Medulla oblongata (tissue), 1 donor: ENCODE measurements around the gene PEPD.
A peak's percentile ranks its signal among the peaks of the same experiment; 100 is the strongest.

Experiments used
- DNase-seq: peaks from one replicate; pipeline ENCODE4 v3.0.0-alpha.2; 2015; ENCODE audit errors: extremely low spot score

PEPD gene

DNA sequence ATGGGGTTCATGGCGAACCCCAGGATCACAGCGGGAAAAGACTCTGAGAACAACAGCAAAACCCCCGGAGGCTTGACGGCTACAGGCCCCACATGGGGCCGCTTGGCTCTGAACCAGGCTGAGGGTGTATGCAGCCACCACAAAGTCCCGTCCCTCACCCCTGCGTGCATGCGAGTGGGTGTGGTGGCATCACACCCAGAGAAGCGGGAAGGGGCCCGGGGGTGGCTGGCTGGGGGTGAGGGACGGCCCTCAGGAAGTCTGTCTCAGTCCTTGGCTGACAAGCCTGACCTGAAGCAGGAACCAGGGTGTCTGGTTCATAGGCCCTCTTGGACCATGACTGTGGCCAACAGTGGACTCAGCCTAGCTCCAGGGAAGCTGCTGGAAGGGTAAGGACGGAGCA is 113.9 kb downstream of the PEPD start:
- DNase-seq: peak; percentile 48

DNA sequence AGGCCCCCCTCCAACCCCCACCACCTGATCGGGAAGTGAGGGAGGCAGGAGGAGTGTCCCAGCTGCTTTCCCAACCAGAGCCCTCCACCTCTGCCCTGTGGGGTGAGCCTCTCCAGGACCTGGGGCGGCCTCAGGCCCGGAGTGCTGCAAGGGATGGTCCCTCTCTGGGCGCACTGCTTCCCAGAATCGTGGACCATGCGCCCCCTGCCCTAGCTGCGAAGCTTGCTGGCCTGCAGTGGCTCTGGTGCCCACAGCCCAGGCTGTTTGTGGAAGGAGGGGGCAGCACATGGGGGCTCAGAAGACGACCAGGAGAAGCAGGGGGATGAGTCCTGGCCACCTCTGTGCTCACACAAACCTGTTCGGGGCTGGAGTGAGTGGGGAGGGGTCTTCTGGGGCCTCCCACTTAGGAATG is 114.4 kb downstream of the PEPD start:
- DNase-seq: no peak

DNA sequence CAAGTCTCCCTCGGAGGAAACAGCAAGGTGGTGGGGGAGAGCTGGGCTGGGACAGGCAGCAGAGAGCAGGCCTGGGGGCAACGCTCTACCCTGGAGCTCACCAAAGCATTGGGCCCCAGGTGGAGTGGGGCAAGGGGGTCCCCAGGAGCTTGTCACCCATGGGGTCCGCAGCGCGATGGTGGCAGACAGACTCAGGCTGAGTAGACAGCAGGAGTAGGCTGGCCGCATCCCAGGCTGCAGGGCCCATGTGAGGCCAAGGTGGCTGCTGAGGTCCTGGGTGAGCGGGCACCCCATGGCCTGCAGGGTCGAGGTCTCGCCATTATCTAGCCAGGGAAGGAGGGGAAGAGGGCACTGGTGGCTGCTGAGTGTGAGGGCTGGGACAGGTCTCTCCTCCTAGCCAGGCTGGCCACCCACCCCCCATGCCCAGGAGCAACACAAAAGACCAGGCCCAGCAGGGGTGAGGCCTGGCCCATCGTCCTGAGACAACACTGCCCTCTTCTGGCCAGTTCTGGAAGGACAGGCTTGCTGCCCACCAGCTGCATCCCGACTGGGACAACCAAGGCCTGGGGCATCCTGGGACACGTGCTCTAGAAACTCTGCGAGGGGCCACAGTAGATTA is 115.0 kb downstream of the PEPD start:
- DNase-seq: peak; percentile 76

DNA sequence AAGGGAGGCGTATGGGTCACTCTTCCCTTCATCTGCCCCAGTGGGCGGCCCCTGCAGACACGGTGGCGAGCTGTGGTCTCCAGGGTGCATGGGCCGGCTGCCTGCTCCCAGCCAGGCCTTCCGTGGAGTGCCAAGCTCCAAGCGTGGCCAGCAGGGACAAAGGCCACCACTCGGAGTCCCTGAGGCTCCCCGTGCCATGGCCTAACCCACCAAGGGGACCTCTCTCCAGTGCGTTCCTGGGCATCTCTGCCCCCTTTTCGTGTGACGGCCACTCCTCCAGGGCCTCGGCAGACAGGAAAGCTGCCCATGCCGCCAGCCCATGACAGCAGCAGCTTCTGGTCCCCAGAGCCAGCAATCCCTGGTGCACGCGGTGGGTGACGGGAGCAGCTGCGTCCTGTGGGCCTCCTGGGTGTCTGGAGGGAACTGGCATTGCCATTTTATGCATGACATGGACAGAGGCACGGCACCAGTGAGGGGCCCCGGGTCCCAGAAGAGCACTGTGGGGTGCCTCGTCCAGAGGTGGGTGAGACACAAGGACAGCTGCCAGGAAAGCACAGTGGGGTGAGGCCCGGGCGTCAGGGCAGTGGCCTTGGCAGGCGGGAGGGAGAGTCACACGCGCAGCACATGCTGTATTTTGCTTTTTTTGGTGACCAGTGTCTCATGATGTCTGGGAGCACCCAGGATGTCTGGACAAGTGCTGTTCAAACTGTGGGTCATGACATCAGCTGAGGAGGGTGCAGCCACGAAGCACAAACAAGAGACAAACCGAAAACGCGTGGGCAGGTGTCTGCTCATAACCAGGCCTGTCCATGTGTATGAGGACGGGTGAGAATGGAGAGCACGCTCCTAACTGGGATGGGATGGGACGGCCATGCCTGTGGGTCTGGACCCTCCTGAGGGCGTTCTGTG is 115.8 kb downstream of the PEPD start:
- DNase-seq: peak; percentile 77

DNA sequence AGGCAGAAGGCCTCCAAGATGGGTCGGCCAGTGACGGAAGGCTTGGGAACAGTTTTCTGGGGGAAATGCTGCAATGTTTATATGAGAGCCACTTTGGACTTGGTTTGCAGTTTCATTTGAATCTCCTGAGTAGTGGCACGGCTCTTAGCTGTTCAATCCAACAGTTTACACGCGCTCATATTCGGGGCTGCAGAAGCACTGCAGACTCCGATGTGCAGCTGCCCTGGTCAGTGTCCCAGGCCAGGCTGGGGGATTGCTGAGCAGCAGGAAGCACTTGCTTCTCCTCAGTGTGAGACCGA is 116.4 kb downstream of the PEPD start:
- DNase-seq: no peak

DNA sequence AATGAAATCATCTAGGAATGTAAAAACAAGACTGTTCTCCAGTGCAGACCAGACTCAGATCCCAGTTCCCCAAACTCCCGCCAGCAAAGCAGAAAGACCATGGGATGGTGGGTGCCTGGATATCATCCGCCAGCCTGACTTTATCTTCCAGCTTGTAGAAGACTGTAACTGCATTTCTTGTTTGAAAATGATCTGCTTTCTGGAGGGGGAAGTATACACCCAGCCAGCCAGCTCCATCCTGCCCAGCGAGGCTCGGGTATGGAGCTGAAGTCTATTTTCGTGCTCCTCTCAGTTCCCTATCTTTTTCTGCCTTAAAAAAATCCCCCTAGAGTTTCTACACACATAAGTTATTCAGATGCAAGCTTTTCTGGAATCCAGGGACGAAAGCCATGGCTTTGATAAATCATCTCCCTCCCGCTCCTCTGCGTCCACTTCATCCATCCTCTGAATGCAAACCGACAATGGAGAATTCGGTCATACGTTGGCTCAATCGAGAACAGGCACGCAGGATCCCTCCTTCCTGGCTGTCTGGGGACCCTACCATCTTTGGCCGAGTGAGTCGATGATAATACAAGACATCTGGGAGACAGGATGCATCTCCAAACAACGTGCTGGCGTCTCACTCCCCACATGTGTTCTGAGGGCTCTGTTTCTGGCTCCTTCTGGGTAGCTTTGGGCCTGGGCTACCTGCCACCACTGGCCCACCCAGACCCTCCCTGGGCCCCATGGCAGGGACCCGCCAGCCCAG is 116.9 kb downstream of the PEPD start:
- DNase-seq: peak; percentile 52

DNA sequence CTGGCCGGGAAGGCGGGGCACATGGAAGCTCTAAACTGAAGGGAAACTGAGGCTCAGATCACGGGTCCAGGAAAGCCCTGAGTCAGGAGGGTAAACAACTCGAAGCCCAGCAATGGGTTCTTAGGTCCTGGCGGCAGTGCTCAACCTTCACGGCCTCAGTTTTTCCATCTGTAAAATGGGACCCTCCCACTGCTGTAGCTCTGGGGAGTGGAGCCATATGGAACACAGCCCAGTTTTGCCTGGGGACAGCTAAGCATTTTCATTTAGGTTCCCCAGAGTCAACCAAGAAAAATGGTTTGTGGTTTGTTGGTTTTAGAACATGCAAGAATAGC is 117.7 kb downstream of the PEPD start:
- no peak for DNase-seq

DNA sequence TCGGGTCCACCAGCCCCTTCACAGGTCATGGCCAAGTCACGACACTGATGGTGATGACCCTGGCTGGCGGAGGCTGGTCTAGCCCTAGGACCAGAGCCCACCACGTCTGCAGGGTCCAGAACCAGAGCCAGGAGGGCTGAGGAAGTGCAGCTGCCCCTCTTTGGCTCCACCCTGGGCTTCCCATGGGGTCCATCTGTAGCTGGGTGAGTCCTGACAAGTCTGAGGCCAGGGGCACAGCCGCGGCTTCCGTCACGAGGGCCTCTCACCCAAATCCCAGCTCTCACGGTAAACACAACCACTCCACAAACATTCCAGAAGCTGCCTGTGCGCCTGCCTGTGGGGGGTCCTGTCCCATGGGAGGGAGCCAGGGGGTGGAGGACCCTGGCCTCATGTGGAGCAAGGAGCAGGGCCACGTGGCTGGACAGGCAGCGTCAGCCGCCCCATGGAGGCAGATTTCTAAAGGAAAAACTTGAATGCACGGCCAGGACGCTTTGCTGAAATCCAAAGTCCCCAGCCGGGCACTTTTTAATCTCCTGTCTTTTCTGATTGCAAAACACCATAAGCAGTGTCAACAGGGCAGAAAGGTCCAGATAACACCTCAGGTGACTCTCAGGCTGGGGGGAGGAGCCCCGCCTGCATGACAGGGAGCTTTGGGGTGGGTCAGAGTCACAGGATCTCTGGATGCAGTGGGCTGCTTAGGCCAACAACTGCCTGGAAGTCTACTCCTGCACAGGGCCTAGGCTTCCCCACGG is 118.2 kb downstream of the PEPD start:
- DNase-seq: no peak

DNA sequence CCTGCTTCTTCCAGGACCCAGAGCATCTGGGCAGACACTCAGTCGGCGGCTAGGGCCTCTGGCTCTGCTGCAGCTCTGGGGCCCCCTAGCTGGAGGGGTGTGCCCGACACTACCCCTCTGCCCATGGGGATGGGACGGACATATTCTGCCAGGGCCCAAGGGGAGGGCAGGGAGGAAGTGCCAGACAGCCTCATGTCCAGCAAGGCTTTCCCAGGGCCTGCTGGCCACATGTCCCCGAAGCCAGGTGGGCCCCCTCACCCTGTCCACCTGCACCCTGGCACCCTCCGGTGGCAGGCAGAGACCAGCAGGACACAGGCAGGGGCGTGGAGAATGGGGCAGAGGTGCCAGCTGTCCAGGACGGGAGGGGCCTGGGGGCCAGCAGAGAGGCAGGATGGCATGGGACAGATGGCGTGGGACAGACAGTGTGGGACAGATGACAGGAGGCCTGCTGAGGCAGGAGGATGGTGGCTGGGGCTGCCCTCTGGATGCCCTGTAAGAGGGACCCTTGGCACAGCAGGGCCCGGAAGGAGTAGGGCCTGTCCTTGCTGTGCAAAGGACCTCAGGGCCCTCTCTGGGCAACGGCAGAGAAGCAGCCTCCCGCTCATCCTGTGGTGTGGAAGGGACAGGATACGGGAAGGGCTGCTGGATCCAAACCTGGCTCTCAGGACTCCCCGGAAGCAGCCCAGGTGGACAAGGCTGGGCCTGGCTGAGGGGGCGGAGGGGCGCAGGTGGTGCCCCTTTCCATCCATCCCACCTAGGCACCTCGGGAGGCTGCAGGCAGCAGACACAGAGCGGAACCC is 119.0 kb downstream of the PEPD start:
- peak; percentile 57 for DNase-seq

DNA sequence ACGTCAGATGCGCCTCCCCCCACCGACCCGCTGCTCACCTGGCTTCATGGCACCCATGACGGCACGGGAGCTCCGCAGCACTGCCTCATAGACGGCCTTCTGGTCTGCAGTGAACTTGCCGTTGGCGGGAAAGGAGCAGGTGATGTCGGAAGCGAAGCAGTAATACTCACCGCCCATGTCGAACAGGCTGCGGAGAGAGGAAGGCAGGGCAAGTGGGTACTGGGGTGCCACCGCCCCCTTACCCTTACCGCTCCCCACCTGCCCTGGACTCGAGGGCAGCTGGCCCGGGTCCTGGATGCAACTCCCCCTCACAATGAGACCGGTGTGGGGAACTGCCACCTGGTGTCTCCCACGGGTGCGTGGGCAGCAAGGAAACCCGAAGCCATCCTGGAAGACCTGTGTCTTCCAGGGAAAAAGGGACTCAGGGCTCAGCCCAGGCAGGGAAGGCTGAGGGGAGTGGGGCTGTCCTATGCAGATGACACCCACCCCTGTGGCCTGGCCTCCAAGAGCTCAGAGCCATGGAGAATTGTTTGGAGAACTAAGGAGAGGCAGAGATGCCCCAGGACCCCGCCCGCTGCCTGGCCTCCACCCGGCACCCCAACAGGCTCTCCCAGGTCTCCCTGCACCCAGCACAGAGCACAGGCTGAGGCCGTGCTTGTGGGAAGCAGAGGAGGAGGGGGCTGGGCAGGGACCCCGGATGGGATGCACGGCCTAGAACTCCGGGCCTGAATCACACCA is 119.7 kb downstream of the PEPD start:
- no peak for DNase-seq

DNA sequence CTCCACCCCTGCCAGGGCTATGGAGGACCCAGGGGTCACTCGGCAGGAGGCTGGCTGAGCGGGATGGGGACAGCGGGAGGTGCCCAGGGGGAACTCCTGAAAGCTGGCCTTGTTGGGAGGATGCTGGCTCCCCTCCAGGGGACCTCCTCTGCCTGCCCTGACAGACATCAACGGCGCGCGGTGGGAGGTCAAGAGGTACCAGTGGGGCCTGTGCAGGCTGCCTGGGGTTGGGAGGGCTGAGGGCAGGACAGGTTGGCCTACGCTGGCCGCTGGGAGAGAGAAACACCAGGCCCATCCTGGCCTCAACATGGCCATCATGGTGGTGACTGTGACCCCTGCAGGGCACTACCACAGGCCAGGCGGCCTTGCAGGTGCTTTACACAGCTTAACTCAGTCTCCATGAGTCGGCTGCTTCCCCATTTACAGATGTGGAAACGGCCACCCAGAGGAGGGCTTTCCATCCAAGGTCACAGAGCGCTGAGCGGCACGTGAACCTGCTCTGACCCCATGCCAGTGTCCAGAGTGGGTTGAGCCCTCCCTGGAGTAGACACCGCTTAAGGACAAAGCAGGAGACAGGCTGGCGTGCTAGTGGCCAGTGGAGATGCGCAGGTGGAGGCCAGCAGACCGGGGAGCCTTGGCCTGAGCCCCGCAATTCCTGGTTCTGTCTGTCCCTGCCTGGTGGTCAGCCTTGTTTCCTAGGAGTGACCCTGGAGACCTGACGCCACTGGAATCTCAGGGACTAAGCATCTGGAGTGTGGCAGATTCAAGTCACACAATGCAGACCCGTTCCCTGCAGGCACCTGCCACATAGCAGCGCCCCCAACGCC is 120.5 kb downstream of the PEPD start:
- DNase-seq: no peak

DNA sequence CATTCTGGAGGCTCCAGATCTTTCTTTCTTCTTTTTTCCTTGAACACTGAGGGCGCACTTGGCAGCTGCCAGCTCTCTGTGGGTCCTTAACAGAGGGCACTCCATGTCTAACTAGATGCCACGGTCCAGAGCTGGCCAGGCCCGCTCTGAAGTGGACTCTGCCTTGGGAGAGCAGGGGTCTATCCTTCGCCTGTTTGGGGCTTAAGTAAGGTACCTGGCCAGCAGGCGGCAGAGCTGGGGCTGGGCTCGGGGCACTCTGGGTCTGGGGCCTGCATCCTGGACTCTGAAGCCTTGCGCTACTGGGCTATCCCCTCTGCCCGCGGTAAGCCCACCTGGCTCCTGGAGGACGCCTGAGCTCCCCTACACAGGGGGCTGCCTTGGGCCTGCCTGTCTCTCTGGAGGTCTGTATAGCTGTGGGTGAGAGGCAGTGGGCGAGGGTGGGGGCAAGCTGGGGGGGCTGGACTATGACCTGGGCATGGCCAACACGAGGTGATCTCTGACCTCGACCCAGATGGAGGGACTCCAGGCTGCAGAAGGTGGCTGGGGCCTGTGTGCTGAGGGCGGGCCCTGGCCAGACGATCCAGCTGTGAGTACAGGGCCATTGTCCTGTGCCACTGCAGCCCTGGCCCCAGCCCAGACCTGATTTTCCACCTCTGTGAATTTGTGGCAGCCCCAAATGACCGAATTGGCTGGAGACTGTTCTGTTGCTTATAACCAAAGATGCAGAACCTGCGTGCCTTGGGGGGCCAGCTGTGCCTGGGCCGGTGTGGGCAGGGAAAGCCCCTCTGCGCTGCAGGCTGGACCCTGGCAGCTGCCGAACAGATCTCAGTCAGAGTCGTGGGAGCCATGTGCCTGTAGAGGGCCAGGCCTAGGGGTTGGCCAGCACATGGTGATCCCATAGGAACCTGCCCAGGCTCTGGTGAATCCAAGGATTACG is 121.6 kb downstream of the PEPD start:
- DNase-seq: no peak

DNA sequence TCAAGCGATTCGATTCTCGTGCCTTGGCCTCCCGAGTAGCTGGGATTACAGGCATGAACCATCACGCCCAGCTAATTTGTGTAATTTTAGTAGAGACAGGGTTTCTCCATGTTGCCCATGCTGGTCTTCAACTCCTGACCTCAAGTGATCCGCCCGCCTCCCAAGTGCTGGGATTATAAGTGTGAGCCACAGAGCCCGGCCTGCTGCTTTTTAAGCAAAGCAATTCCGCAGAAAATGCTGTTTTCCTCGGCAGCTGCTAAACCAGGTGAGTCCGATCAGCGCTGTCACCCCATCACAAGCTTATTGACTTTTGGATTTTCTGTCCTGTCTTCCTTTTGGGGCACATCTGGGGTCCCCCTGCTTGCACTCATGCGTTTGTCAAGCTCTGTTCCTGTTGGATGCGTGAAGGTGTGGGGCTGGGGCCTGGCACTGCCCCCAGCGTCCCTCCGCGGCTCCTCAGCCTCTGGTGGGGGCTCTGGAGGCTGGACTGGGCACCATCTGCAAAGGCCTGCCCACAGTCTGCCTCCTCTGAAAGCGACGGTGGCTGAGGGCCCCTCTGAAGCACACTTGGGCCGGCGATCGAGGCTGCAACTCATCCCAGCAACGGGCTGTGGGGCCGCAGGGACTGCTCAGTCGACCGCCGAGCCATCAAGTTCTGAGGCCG is 122.4 kb downstream of the PEPD start:
- DNase-seq: no peak

DNA sequence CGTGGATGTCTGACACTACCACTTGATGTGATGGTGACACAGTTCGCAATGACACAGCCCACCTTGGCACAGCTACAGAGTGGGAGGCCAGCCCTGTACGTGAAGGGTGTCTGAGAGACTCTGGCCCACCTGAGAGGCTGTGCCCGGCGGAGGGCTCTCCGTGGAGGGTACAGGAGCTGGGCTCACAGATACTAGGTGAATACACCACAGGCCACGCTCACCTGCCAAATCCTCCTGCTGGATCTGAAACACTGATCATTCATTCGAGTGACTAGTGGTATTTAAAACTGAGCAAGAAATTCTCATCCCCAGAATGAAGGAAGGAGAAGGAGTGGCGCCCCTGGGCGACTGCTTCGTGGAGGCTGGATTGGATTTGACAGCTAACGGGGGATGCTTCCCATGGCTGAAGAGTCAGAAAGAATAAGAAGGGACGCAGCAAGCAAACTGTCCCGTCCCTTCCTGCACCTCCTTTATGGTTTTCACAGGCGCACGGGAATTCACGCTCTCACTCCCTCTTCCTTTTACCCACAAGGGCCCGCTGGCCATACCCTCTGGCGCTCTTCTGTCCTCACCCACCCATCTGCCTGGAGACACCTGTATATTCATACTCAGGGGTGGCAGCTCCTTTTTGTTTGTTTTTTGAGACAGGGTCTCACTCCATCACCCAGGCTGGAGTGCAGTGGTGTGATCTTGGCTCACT is 123.1 kb downstream of the PEPD start:
- DNase-seq: no peak

DNA sequence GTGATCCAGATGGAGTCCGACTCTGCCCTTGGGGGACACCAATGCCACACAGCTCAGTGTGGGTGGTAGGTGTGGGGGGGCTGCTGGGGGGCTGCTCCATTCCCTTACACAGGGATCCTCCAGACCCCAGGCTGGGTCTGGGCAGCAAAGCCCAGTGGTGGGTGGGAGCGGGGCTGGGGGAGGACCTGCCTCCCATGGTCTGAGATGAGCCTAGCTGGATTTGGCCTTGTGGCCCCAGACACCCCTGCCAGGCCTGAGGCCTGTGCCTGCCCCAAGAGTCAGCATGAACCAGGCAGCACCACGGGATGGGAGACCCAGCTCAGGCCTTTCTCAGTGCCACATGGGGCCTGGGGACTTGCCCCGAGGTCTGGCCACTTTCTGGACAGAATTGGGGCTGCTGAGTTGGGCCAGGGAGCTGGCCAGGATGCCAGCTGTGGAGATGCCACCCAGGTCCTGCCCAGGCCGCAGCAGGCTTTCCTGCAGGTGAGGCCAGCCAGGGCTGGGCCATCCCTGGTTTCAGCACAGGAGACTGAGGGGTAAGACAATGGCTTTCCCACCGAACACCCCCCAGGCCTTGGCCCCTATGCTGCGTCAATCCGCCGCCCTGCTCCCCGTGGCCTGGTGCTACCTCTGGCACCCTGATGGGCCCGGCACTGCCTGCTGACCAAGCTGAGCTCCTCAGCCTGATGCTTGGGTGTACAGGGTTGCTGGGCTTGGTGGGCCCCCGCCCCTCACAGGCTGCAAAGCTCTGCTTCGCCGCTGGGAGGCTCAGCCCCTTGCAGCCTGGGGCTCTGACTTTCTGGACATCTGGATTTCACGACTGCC is 123.8 kb downstream of the PEPD start:
- DNase-seq: no peak

DNA sequence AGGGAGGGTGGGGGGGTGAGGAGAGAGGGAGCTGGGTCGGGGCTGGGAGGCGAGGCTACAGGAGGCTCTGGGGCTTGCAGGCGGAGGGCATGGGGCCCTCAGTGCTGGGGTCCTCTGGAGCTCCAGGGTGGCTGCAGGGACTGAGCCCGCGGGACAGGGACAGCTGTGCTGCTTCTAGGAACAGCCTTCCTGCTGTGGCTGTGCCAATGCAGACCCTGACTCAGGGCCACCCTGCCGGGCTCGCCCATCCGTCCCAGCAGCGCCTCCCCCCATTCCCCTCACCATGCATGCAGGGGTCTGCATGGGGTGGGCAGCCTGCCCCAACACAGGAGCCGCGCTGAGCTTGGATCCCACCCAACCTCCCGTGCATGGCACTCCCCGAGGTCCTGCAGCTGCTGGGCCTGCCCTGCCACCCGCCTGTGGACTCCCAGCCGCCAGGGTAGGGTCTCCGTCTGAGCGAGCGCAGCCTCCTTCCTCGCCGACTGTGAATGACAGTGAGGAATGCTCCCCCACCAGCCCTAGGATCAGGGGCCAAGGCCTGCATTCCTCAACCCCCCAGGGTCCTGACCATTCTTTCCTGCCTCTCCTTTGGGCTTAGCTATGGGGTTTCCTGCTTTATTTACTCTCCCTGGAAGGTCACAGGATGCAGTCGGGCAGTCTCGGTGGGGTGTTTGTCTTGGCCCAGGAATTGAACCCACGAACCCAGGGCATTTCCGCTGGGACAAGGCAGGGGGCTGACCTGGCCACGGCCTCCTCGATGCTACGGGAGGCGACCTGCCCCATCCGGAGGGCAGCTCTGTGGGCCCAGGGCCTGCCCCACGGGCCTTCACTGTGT is 124.7 kb downstream of the PEPD start:
- no peak for DNase-seq
